Measurements from ENCODE around the gene KNCN.
A peak's percentile ranks its signal among the peaks of the same experiment; 100 is the strongest.

Gene KNCN

DNA sequence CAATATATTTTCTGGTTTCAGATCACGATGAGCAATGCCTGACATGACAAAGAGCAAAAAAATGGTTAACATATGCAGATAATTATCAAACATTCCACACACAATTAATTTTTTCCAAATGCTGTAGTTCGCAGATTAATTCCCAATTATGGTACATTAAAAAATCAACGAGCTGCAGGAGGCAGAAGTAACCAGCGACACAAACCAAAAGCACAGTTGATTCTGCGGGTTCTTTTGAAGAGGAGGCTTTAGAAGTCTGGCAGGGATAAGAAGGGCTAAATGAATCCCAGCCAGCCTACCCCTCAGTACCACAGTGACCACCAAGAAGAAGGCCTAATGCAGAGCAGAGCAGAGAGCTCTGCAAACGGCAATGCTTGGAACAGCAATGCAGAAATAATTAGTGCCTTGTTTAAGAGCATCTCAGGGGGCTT, 17.0 kb upstream of the KNCN start:
- TF ChIP-seq CTCF (IDR thresholded peaks at IDR 0.05), result no peak
- Mint-ChIP-seq H3K4me1 (peaks cover 12% of the 10 kb centered on the region), H3K27me3 (ENCODE audit: low read depth, poor library complexity) (peaks cover 21% of the 10 kb centered on the region), H3K27ac (no peak overlapping the region), H3K4me3 (no peak overlapping the region), H3K36me3 (ENCODE audit: low read depth) (peaks cover 9% of the 10 kb centered on the region), H3K9me3 (no peaks in the 10 kb centered on the region)
- no peak for DNase-seq

GRCh38 chr1:46563341-46563740, 11.9 kb upstream of the KNCN start:
- no peak for DNase-seq
- H3K4me3 Mint-ChIP-seq, result no peak overlapping the region
- TF ChIP-seq CTCF (IDR thresholded peaks at IDR 0.05), result no peak
- H3K4me1 Mint-ChIP-seq, result peaks cover 8% of the 10 kb centered on the region
- H3K36me3 Mint-ChIP-seq (ENCODE audit: low read depth), result peaks cover 15% of the 10 kb centered on the region
- peaks cover 22% of the 10 kb centered on the region for H3K27me3 Mint-ChIP-seq (ENCODE audit: low read depth, poor library complexity)
- H3K27ac Mint-ChIP-seq, result no peak overlapping the region
- H3K9me3 Mint-ChIP-seq, result no peaks in the 10 kb centered on the region

- H3K27me3 Mint-ChIP-seq (ENCODE audit: low read depth, poor library complexity), result peaks cover 22% of the 10 kb centered on the region
- TF ChIP-seq CTCF (IDR thresholded peaks at IDR 0.05), result no peak
- no peak overlapping the region for H3K27ac Mint-ChIP-seq
- H3K4me1 Mint-ChIP-seq, result peaks cover 17% of the 10 kb centered on the region
- peaks cover 15% of the 10 kb centered on the region for H3K36me3 Mint-ChIP-seq (ENCODE audit: low read depth)
- no peaks in the 10 kb centered on the region for H3K9me3 Mint-ChIP-seq
- H3K4me3 Mint-ChIP-seq, result no peak overlapping the region
- no peak for DNase-seq
Measured at GRCh38 chr1:46562498-46562897, 11.1 kb upstream of the KNCN start.

DNA sequence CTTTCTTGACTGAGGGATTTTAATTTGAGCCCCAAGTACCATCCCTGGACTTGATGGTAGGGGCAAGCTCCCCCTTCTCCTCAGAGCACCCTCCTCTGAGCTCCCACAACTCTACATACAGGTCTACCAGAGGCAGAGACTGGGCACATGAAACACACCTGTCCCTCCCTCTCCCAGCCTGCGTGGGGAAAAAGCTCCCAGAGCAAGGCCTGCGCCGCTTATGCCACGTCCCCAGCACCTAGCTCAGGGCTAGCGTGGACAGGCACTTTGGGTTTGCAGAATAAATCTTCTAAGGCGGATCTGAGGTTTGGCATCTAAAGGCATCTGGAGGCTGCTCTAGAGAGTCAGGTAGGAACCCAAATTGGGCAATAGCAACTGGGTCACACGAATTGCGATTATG, 7.5 kb upstream of the KNCN start:
- no peak for TF ChIP-seq CTCF (IDR thresholded peaks at IDR 0.05)
- no peak overlapping the region for H3K4me3 Mint-ChIP-seq
- peaks cover 19% of the 10 kb centered on the region for H3K4me1 Mint-ChIP-seq
- DNase-seq, result no peak
- peaks cover 13% of the 10 kb centered on the region for H3K27me3 Mint-ChIP-seq (ENCODE audit: low read depth, poor library complexity)
- no peaks in the 10 kb centered on the region for H3K9me3 Mint-ChIP-seq
- peaks cover 6% of the 10 kb centered on the region for H3K36me3 Mint-ChIP-seq (ENCODE audit: low read depth)
- H3K27ac Mint-ChIP-seq, result no peak overlapping the region

GRCh38 chr1:46558141-46558963, 6.9 kb upstream of the KNCN start:
- DNase-seq, result no peak

More at GRCh38 chr1:46558141-46558963, 6.9 kb upstream of the KNCN start:
- H3K27me3 Mint-ChIP-seq (ENCODE audit: low read depth, poor library complexity), result peaks cover 17% of the 10 kb centered on the region
- H3K9me3 Mint-ChIP-seq, result no peaks in the 10 kb centered on the region
- no peak for TF ChIP-seq CTCF (IDR thresholded peaks at IDR 0.05)
- no peak overlapping the region for H3K27ac Mint-ChIP-seq
- H3K36me3 Mint-ChIP-seq (ENCODE audit: low read depth), result peaks cover 6% of the 10 kb centered on the region
- H3K4me1 Mint-ChIP-seq, result peaks cover 19% of the 10 kb centered on the region
- H3K4me3 Mint-ChIP-seq, result peak overlapping the region; percentile 21
